Measurements from ENCODE around the gene SARS2. TPM values are rescaled to one million over a fixed set of nuclear protein-coding genes. Genes with fewer than 3 reads are reported as not detected.
"Not testable (repeated sequence)": the region's sequence is repeated elsewhere in the genome, so short reads cannot be mapped to it uniquely, and the experiment has no call there.

Gene SARS2
- total RNA-seq, 1 donor from 2014 or later, result 24.9 TPM

- no peak for DNase-seq (ENCODE audit: low spot score)
These were observed 15.9 kb upstream of the SARS2 start for GRCh38 chr19:38946229-38947010.

- DNase-seq (ENCODE audit: low spot score), result no peak
These were observed 15.1 kb upstream of the SARS2 start for GRCh38 chr19:38945562-38946228.

- DNase-seq (ENCODE audit: low spot score), result no peak
These were observed 14.5 kb upstream of the SARS2 start for GRCh38 chr19:38944981-38945506.

- DNase-seq (ENCODE audit: low spot score), result no peak
These were observed 12.1 kb upstream of the SARS2 start for GRCh38 chr19:38942471-38943181.

- no peak for DNase-seq (ENCODE audit: low spot score)
These were observed 11.4 kb upstream of the SARS2 start for GRCh38 chr19:38941979-38942378.

- not testable (repeated sequence) for DNase-seq (ENCODE audit: low spot score)
These were observed 10.9 kb upstream of the SARS2 start for GRCh38 chr19:38941466-38941865.

- DNase-seq (ENCODE audit: low spot score), result no peak
These were observed 9.4 kb upstream of the SARS2 start for GRCh38 chr19:38939957-38940356.

GRCh38 chr19:38933544-38933943 is 3.0 kb upstream of the SARS2 start:
- DNase-seq (ENCODE audit: low spot score), result no peak

- DNase-seq (ENCODE audit: low spot score), result no peak
These were observed 2.0 kb upstream of the SARS2 start for GRCh38 chr19:38932425-38933179.

GRCh38 chr19:38931521-38931793 is 894 bp upstream of the SARS2 start:
- no peak for DNase-seq (ENCODE audit: low spot score)

GRCh38 chr19:38930776-38931520 is 385 bp upstream of the SARS2 start, which contains the start of gene MRPS12:
TSS of gene MRPS12 (plus strand) at chr19:38930944. CDS start at chr19:38931295, 351 bp downstream.
- peak; percentile 99 for DNase-seq (ENCODE audit: low spot score)

- no peak for DNase-seq (ENCODE audit: low spot score)
These were observed 2.1 kb downstream of the SARS2 start for GRCh38 chr19:38928391-38929001.

- DNase-seq (ENCODE audit: low spot score), result no peak
These were observed 6.2 kb downstream of the SARS2 start for GRCh38 chr19:38924388-38924787.

GRCh38 chr19:38922482-38922881 is 8.1 kb downstream of the SARS2 start:
- DNase-seq (ENCODE audit: low spot score), result no peak

- DNase-seq (ENCODE audit: low spot score), result no peak
These were observed 8.9 kb downstream of the SARS2 start for GRCh38 chr19:38921420-38922274.

GRCh38 chr19:38920602-38921419 is 9.8 kb downstream of the SARS2 start:
- DNase-seq (ENCODE audit: low spot score), result no peak

GRCh38 chr19:38919837-38920601 is 10.5 kb downstream of the SARS2 start:
- no peak for DNase-seq (ENCODE audit: low spot score)

- DNase-seq (ENCODE audit: low spot score), result no peak
These were observed 12.0 kb downstream of the SARS2 start for GRCh38 chr19:38918526-38918925.
